ENCODE measurements around the gene CDKL4.

- TF ChIP-seq CTCF (conservative IDR thresholded peaks at IDR 0.05 in 1 of 2, IDR thresholded peaks at IDR 0.05 in 1 of 2; ENCODE audit: extremely low read depth in 1 of 2, insufficient read depth in 1 of 2, low read depth in 1 of 2, low read length in 2 of 2) (no peak), EZH2 (IDR thresholded peaks at IDR 0.05; ENCODE audit: borderline replicate concordance, low read length) (no peak)
Observed at GRCh38 chr2:39283561-39283960, 39.8 kb upstream of the CDKL4 start.

All from mammary epithelial cell (primary cell).